ENCODE measurements around the gene PDE3B.

GRCh38 chr11:14906578-14906977, 263.0 kb downstream of the PDE3B start:
- TF ChIP-seq ELK1 (IDR thresholded peaks at IDR 0.05; ENCODE audit: borderline replicate concordance, low read depth, low read length) (no peak), CTCF (conservative IDR thresholded peaks at IDR 0.05; ENCODE audit: low read depth, low read length) (no peak), MAFK (IDR thresholded peaks at IDR 0.05; ENCODE audit: low read depth, low read length) (no peak)

Measured in IMR-90 (cell line).